Fibroblast of lung (primary cell): ENCODE results near the gene EPAS1. TPM values are rescaled to one million over a fixed set of nuclear protein-coding genes. Genes with fewer than 3 reads are reported as not detected.

Experiments
- DNase-seq, 2 donors: peaks; one replicate each; pipeline versions ENCODE4 v3.0.0 to v3.0.0-alpha.2; 2010; ENCODE audit warnings: low read depth in 2 of 2
- H2AFZ ChIP-seq: 2 replicates; pipeline ENCODE4 v1.5.1; 2012; ENCODE audit warnings: low read length, control low read depth, inconsistent platforms
- H3K27ac ChIP-seq: 2 replicates; pipeline ENCODE4 v1.5.1; 2011; ENCODE audit warnings: low read length, control low read depth; ENCODE audit not compliant: insufficient read depth
- H3K27me3 ChIP-seq: 2 replicates; pipeline ENCODE4 v1.5.1; 2011; ENCODE audit warnings: mild to moderate bottlenecking, low read length; ENCODE audit not compliant: control insufficient read depth, insufficient read depth
- H3K36me3 ChIP-seq: 2 replicates; pipeline ENCODE4 v1.5.1; 2011; ENCODE audit warnings: low read length; ENCODE audit not compliant: control insufficient read depth, insufficient read depth
- H3K4me1 ChIP-seq: 2 replicates; pipeline ENCODE4 v1.5.1; 2011; ENCODE audit warnings: low read length; ENCODE audit not compliant: control insufficient read depth, insufficient read depth; ENCODE audit errors: extremely low read depth
- H3K4me2 ChIP-seq: 2 replicates; pipeline ENCODE4 v1.5.1; 2011; ENCODE audit warnings: low read length, control low read depth; ENCODE audit not compliant: insufficient read depth; ENCODE audit errors: extremely low read depth
- H3K4me3 ChIP-seq, 4 experiments: fragments of 200-600 bp in 1 of 4; sonication (generic) in 1 of 4; replicated peaks in 1 of 4; 2 replicates each; pipeline ENCODE4 v1.5.1; 2011 to 2016; ENCODE audit warnings: low read length in 4 of 4, low read depth in 3 of 4, mild to moderate bottlenecking in 3 of 4, control low read depth in 2 of 4, inconsistent platforms in 1 of 4, mixed read lengths in 1 of 4; ENCODE audit not compliant: insufficient read depth in 1 of 4; ENCODE audit errors: control extremely low read depth in 1 of 4
- H3K79me2 ChIP-seq: 2 replicates; pipeline ENCODE4 v1.5.1; 2012; ENCODE audit warnings: mild to moderate bottlenecking, low read length, inconsistent platforms; ENCODE audit not compliant: control insufficient read depth, insufficient read depth
- H3K9ac ChIP-seq: 2 replicates; pipeline ENCODE4 v1.5.1; 2011; ENCODE audit warnings: mild to moderate bottlenecking, low read length, control low read depth; ENCODE audit not compliant: insufficient read depth
- H3K9me3 ChIP-seq: 2 replicates; pipeline ENCODE4 v1.5.1; 2012; ENCODE audit warnings: low read depth, low read length; ENCODE audit not compliant: control insufficient read depth, insufficient read depth
- H4K20me1 ChIP-seq: 2 replicates; pipeline ENCODE4 v1.5.1; 2011; ENCODE audit warnings: low read length; ENCODE audit not compliant: control insufficient read depth, insufficient read depth; ENCODE audit errors: extremely low read depth
- EZH2 ChIP-seq: IDR thresholded peaks from 2 replicates; pipeline ENCODE4 v1.5.1; 2012; ENCODE audit warnings: low read length, control low read depth, mild to moderate bottlenecking; ENCODE audit errors: missing control alignments
- polyA plus RNA-seq, 2 donors: library from polyadenylated mRNA; depleted of rRNA in 1 of 2; stranded (reverse) in 1 of 2; unstranded in 1 of 2; fragments of >200 nt; gene quantifications; 2 replicates each; pipeline ENCODE4 v1.2.1, GENCODE V29; 2011 to 2012; ENCODE audit warnings: missing spikeins in 1 of 2
- total RNA-seq: library from RNA; depleted of rRNA; stranded (reverse); fragments of >200 nt; gene quantifications from 2 replicates; pipeline ENCODE4 v1.2.1, GENCODE V29; 2014
- TF ChIP-seq, protein P1 (sequence below), 2 donors: IDR thresholded peaks in 1 of 2; conservative IDR thresholded peaks in 1 of 2; 1 replicate in 1 of 2; 2 replicates in 1 of 2; pipeline ENCODE4 v1.5.1; 2011 to 2012; ENCODE audit warnings: low read length in 2 of 2, control low read depth in 1 of 2, inconsistent platforms in 1 of 2, low read depth in 1 of 2, mild to moderate bottlenecking in 1 of 2

EPAS1 gene
- total and polyA plus RNA-seq, 2 donors (not counting 1 experiment from before 2014, with no cell fraction given): 120 to 941 TPM

DNA sequence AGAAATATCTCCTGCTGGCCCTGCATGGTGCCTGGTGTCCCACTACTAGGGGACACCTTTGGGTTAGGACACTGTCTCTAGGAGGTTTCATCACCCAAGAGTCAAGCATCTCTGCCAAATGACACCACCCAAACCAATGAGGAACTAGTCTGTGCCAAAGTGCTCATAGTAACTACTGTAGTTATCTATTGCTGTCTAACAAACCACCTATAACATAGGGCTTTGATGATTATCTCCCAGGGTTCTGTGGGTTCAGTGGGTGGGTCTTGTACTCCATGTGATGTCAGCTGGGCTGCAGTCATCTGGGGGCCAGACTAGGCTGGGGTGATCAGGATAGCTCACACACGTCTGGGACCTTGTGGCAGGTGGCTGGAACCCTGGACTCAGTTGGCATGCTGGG is 59.8 kb downstream of the EPAS1 start:
- Histone ChIP-seq H3K9ac (no peak overlapping the region), H3K4me1 (no peaks in the 10 kb centered on the region), H3K4me2 (no peak overlapping the region), H3K27ac (no peak overlapping the region), H3K27me3 (no peaks in the 10 kb centered on the region), H3K79me2 (no peaks in the 10 kb centered on the region), H2AFZ (no peak overlapping the region), H3K4me3 (no peak overlapping the region), H3K9me3 (no peaks in the 10 kb centered on the region), H3K36me3 (peaks cover 19% of the 10 kb centered on the region), H4K20me1 (no peaks in the 10 kb centered on the region)
- TF ChIP-seq EZH2: no peak
- TF ChIP-seq, protein P1, sequence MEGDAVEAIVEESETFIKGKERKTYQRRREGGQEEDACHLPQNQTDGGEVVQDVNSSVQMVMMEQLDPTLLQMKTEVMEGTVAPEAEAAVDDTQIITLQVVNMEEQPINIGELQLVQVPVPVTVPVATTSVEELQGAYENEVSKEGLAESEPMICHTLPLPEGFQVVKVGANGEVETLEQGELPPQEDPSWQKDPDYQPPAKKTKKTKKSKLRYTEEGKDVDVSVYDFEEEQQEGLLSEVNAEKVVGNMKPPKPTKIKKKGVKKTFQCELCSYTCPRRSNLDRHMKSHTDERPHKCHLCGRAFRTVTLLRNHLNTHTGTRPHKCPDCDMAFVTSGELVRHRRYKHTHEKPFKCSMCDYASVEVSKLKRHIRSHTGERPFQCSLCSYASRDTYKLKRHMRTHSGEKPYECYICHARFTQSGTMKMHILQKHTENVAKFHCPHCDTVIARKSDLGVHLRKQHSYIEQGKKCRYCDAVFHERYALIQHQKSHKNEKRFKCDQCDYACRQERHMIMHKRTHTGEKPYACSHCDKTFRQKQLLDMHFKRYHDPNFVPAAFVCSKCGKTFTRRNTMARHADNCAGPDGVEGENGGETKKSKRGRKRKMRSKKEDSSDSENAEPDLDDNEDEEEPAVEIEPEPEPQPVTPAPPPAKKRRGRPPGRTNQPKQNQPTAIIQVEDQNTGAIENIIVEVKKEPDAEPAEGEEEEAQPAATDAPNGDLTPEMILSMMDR (conservative IDR thresholded peaks at IDR 0.05 in 1 of 2, IDR thresholded peaks at IDR 0.05 in 1 of 2; ENCODE audit: low read depth in 1 of 2, low read length in 2 of 2): no peak
- DNase-seq: no peak

DNA sequence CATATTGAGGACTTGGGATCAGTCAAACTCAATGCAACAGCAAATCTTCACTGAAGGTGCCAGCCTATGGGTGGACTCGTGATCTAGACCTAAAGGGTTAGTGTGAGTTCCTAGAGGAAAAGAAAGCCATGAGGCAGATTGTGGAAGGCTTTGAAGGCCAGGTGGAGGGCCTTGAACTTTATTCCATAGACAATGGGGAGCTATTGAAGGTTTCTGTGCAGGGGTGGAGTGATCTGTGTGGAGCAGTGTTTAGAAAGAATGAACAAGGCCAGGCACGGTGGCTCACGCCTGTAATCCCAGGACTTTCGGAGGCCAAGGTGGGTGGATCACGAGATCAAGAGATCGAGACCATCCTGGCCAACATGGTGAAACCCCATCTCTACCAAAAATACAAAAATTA is 61.5 kb downstream of the EPAS1 start:
- H3K4me3 ChIP-seq: no peak overlapping the region
- H3K9me3 ChIP-seq: no peaks in the 10 kb centered on the region
- DNase-seq: no peak
- H3K9ac ChIP-seq: no peak overlapping the region
- no peak overlapping the region for H3K4me2 ChIP-seq
- H3K36me3 ChIP-seq: peaks cover 19% of the 10 kb centered on the region
- no peak overlapping the region for H3K27ac ChIP-seq
- no peaks in the 10 kb centered on the region for H3K27me3 ChIP-seq
- H3K79me2 ChIP-seq: no peaks in the 10 kb centered on the region
- TF ChIP-seq, protein P1 (conservative IDR thresholded peaks at IDR 0.05 in 1 of 2, IDR thresholded peaks at IDR 0.05 in 1 of 2; ENCODE audit: low read depth in 1 of 2, low read length in 2 of 2): no peak
- TF ChIP-seq EZH2: no peak
- H2AFZ ChIP-seq: no peak overlapping the region
- no peaks in the 10 kb centered on the region for H4K20me1 ChIP-seq
- peaks cover 5% of the 10 kb centered on the region for H3K4me1 ChIP-seq

DNA sequence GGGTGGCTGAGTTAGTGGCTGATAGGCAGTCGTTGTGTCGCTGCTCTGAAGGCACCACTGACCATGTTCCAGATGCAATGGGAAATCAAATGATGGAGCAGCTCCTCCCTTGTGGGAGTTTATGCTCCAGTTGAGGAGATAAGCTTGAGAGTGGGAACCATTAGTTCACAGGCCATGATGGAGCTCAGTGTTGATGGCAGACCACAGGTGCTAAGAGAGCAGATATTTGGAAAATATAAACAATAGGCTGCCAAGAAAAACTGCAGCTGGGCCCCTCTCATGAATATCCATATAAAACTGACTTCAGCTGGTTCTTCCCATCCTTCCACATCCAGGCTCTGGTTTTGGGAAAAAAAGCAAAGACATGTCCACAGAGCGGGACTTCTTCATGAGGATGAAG is 63.1 kb downstream of the EPAS1 start:
- Histone ChIP-seq H3K36me3 (peaks cover 19% of the 10 kb centered on the region), H3K4me1 (peaks cover 8% of the 10 kb centered on the region), H3K4me3 (no peak overlapping the region), H3K79me2 (no peaks in the 10 kb centered on the region), H3K9ac (no peak overlapping the region), H2AFZ (no peak overlapping the region), H3K27me3 (no peaks in the 10 kb centered on the region), H3K27ac (no peak overlapping the region), H3K4me2 (no peak overlapping the region), H3K9me3 (no peaks in the 10 kb centered on the region), H4K20me1 (no peaks in the 10 kb centered on the region)
- TF ChIP-seq EZH2: no peak
- TF ChIP-seq, protein P1 (conservative IDR thresholded peaks at IDR 0.05 in 1 of 2, IDR thresholded peaks at IDR 0.05 in 1 of 2; ENCODE audit: low read depth in 1 of 2, low read length in 2 of 2): no peak
- DNase-seq: no peak
